Endothelial cell (in vitro differentiated cells): ENCODE measurements around the gene CDC20B. TPM values are rescaled to one million over a fixed set of nuclear protein-coding genes. Genes with fewer than 3 reads are reported as not detected.

Source experiments
- DNase-seq: peaks from one replicate; pipeline ENCODE4 v3.0.0; 2021; ENCODE audit warnings: low spot score
- H3K27ac Mint-ChIP-seq: one replicate; pipeline ENCODE4 v1.8.0; 2021; ENCODE audit warnings: mixed read lengths, inconsistent platforms; ENCODE audit not compliant: unreplicated experiment
- H3K27me3 Mint-ChIP-seq: one replicate; pipeline ENCODE4 v1.8.0; 2021; ENCODE audit warnings: mild to moderate bottlenecking, moderate library complexity, mixed read lengths, inconsistent platforms; ENCODE audit not compliant: unreplicated experiment
- H3K36me3 Mint-ChIP-seq: one replicate; pipeline ENCODE4 v1.8.0; 2021; ENCODE audit warnings: mild to moderate bottlenecking, low read depth, mixed read lengths, inconsistent platforms; ENCODE audit not compliant: unreplicated experiment
- H3K4me1 Mint-ChIP-seq: one replicate; pipeline ENCODE4 v1.8.0; 2021; ENCODE audit warnings: mild to moderate bottlenecking, mixed read lengths, inconsistent platforms; ENCODE audit not compliant: unreplicated experiment
- H3K4me3 Mint-ChIP-seq: one replicate; pipeline ENCODE4 v1.8.0; 2021; ENCODE audit warnings: mild to moderate bottlenecking, mixed read lengths, inconsistent platforms; ENCODE audit not compliant: unreplicated experiment
- H3K9me3 Mint-ChIP-seq: one replicate; pipeline ENCODE4 v1.8.0; 2021; ENCODE audit warnings: mixed read lengths, inconsistent platforms; ENCODE audit not compliant: unreplicated experiment
- total RNA-seq: library from RNA; stranded (reverse); fragmentation: NEBNext Ultra II Directional; extraction: Animal tissue kit (Norgen Biotek cat#: 25700); gene quantifications from one replicate; pipeline ENCODE4 v1.2.1, GENCODE V29; 2021; ENCODE audit not compliant: unreplicated experiment
- TF ChIP-seq, protein P1 (sequence below): fragments of 200-600 bp; sonication (generic); IDR thresholded peaks from one replicate; pipeline ENCODE4 v1.5.0; 2021; ENCODE audit warnings: antibody characterized with exemption; ENCODE audit not compliant: unreplicated experiment

The CDC20B gene
- total RNA-seq, 1 donor from 2014 or later = not detected

DNA sequence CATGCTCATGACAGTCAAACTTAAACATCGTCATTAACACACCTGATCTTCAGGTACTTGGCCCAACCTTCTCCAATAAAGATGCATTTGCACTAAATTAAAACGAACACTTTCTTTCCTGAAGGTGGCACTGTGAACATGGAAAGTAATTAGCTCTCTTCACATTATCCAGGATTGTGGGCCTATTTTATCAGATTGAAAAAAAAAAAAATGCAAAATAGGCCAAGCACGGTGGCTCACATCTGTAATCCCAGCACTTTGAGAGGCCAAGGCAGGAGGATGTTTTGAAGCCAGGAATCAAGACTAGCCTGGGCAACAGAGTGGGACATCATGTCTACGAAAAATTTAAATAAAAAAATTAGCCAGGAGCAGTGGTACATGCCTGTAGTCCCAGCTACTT, 14.4 kb upstream of the CDC20B start:
- Mint-ChIP-seq H3K4me3 (no peak overlapping the region), H3K27ac (no peak overlapping the region), H3K27me3 (no peaks in the 10 kb centered on the region), H3K4me1 (no peaks in the 10 kb centered on the region), H3K9me3 (no peaks in the 10 kb centered on the region), H3K36me3 (no peaks in the 10 kb centered on the region)
- TF ChIP-seq, protein P1, sequence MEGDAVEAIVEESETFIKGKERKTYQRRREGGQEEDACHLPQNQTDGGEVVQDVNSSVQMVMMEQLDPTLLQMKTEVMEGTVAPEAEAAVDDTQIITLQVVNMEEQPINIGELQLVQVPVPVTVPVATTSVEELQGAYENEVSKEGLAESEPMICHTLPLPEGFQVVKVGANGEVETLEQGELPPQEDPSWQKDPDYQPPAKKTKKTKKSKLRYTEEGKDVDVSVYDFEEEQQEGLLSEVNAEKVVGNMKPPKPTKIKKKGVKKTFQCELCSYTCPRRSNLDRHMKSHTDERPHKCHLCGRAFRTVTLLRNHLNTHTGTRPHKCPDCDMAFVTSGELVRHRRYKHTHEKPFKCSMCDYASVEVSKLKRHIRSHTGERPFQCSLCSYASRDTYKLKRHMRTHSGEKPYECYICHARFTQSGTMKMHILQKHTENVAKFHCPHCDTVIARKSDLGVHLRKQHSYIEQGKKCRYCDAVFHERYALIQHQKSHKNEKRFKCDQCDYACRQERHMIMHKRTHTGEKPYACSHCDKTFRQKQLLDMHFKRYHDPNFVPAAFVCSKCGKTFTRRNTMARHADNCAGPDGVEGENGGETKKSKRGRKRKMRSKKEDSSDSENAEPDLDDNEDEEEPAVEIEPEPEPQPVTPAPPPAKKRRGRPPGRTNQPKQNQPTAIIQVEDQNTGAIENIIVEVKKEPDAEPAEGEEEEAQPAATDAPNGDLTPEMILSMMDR = no peak
- DNase-seq = no peak

DNA sequence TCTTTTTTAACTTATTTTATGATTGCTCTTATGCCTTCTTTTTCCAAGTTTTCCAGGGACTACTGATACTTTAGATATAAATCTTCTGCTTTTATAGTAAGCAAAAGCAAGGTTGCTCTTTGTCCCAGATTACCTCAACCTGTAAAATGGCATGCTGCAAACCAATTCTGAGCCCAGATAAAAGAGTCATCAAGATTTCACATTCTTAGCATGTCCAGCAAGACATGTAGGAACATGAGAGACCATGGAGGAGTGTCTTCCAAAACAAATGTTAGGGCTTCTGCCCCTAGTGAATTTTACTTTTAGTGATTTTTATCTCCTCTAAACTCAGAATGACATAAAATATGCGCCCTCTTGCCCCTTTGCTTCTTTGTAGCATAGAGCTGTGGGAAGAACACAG, 7.0 kb upstream of the CDC20B start:
- Mint-ChIP-seq H3K4me1 (peaks cover 5% of the 10 kb centered on the region), H3K36me3 (no peaks in the 10 kb centered on the region), H3K27ac (no peak overlapping the region), H3K27me3 (peaks cover 8% of the 10 kb centered on the region), H3K4me3 (no peak overlapping the region), H3K9me3 (no peaks in the 10 kb centered on the region)
- DNase-seq = no peak
- TF ChIP-seq, protein P1 = no peak

DNA sequence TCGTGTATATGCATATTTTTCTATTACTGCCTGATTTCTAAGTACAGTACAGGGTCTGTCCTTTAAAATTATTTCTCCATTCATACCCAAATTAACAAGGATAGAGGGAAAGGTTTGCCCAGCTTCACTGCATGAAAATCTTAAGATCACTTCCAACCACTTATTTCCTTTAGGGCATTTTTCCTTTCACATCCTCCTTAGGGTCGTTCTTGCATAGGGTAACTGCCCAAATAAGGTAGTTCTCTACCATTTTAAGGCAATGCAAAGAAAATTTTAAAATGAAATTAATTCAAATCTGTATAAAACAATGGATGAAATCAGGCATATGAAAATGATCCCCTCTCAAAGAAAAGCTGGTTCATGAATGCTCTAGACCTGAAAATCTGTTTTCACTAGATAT, 4.1 kb upstream of the CDC20B start:
- Mint-ChIP-seq H3K36me3 (no peaks in the 10 kb centered on the region), H3K9me3 (no peaks in the 10 kb centered on the region), H3K4me1 (peaks cover 14% of the 10 kb centered on the region), H3K27ac (no peak overlapping the region), H3K4me3 (no peak overlapping the region), H3K27me3 (peaks cover 13% of the 10 kb centered on the region)
- TF ChIP-seq, protein P1 = no peak
- DNase-seq = no peak

DNA sequence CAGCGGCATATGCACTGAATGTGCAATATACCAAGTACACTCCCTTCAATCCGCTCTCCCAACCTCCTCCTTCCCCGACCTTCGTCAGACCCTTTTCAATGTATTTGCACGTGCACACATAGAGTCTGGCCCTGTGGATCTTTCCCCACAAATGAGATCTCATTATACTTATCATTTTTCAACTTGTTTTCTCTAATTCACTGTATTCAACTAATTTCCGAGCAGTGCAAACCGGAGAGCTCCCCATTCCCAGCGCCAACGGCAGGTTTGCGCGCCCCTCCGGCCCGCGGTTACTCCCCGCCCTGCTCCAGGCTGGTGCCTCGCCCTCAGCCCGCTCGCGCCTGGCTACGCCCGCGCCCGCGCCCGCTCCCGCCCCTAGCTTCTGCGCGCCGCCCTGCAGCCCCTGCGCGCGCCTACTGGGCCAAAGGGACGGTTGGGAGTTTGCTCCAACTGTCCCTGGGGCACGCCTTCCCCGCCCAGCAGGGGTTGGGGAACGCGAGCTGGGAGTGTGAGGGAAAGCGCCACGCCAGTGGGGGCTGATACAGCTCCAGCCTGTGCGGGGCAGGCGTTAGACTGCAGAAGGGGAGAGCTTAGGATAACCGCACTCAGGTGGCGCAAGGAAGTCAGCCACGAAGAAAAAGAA, 3.3 kb upstream of the CDC20B start:
- H3K36me3 Mint-ChIP-seq = no peaks in the 10 kb centered on the region
- TF ChIP-seq, protein P1 = peak; percentile 13
- peaks cover 14% of the 10 kb centered on the region for H3K4me1 Mint-ChIP-seq
- peak; percentile 59 for DNase-seq
- peaks cover 13% of the 10 kb centered on the region for H3K27me3 Mint-ChIP-seq
- peak overlapping the region; percentile 47 for H3K4me3 Mint-ChIP-seq
- no peaks in the 10 kb centered on the region for H3K9me3 Mint-ChIP-seq
- no peak overlapping the region for H3K27ac Mint-ChIP-seq

DNA sequence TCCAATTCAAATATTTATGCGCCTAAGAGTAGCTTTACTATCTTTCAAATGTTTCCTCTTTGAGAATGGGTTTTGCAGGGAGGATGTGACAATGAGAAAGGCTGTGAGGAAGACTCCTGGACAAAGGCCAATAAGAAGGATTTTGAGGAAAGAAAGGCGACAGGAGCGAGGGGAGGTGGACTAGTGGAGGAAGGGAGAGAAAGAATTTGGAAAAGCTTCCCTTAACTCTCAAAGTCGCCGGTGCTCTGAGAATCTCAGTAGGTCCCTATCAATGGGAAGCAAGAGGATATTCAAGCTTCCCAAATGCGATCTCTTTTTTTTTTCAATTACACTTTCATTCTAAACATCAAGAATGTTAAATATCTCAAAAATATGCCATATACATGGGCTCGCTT, 2.8 kb upstream of the CDC20B start:
- DNase-seq = no peak
- TF ChIP-seq, protein P1 = no peak
- Mint-ChIP-seq H3K27ac (no peak overlapping the region), H3K9me3 (no peaks in the 10 kb centered on the region), H3K36me3 (no peaks in the 10 kb centered on the region), H3K27me3 (peaks cover 13% of the 10 kb centered on the region), H3K4me3 (peak overlapping the region; percentile 52), H3K4me1 (peaks cover 14% of the 10 kb centered on the region)
